ENCODE data around the gene MAPKAP1.

The MAPKAP1 gene

GRCh38 chr9:125442452-125442851 is 264.6 kb downstream of the MAPKAP1 start:
- DNase-seq: no peak

- DNase-seq: no peak
Measured at GRCh38 chr9:125440411-125440810, 266.6 kb downstream of the MAPKAP1 start.

- DNase-seq: no peak
Measured at GRCh38 chr9:125439434-125440272, 267.4 kb downstream of the MAPKAP1 start.

GRCh38 chr9:125438506-125439433 is 268.2 kb downstream of the MAPKAP1 start:
- no peak for DNase-seq

- DNase-seq: no peak
Measured at GRCh38 chr9:125437771-125438221, 269.2 kb downstream of the MAPKAP1 start.

- DNase-seq: no peak
Measured at GRCh38 chr9:125436613-125437443, 270.2 kb downstream of the MAPKAP1 start.

GRCh38 chr9:125435776-125436612 is 271.0 kb downstream of the MAPKAP1 start:
- no peak for DNase-seq

GRCh38 chr9:125434986-125435775 is 271.8 kb downstream of the MAPKAP1 start:
- no peak for DNase-seq

GRCh38 chr9:125433461-125434011 is 273.5 kb downstream of the MAPKAP1 start:
- no peak for DNase-seq

- no peak for DNase-seq
Measured at GRCh38 chr9:125432715-125433385, 274.2 kb downstream of the MAPKAP1 start.

- no peak for DNase-seq
Measured at GRCh38 chr9:125431741-125432271, 275.2 kb downstream of the MAPKAP1 start.

GRCh38 chr9:125431012-125431305 is 276.0 kb downstream of the MAPKAP1 start:
- no peak for DNase-seq

- no peak for DNase-seq
Measured at GRCh38 chr9:125430161-125431011, 276.6 kb downstream of the MAPKAP1 start.

- DNase-seq: no peak
Measured at GRCh38 chr9:125429476-125430160, 277.4 kb downstream of the MAPKAP1 start.

GRCh38 chr9:125428902-125429467 is 278.0 kb downstream of the MAPKAP1 start:
- no peak for DNase-seq

GRCh38 chr9:125428060-125428901 is 278.7 kb downstream of the MAPKAP1 start:
- DNase-seq: no peak

GRCh38 chr9:125427556-125427955 is 279.5 kb downstream of the MAPKAP1 start:
- no peak for DNase-seq
